Naive B cell (primary cell): Measurements from ENCODE around the gene MASP1. TPM values are rescaled to one million over a fixed set of nuclear protein-coding genes. Genes with fewer than 3 reads are reported as not detected.

Source experiments
- ATAC-seq, 2 donors: fragments of 150-1000 bp; cut with Tn5 transposase; 2 replicates each; pipeline ENCODE4 v1.10.0; 2021; ENCODE audit warnings: low read depth in 2 of 2, mild to moderate bottlenecking in 2 of 2, moderate library complexity in 2 of 2
- DNase-seq: peaks from one replicate; pipeline ENCODE4 v3.0.0; 2022
- H3K27ac Mint-ChIP-seq, 6 donors: one replicate each; pipeline ENCODE4 v1.8.0; 2020 to 2022; ENCODE audit warnings: mild to moderate bottlenecking in 6 of 6, mixed read lengths in 6 of 6, moderate library complexity in 5 of 6, inconsistent platforms in 2 of 6
- H3K27me3 Mint-ChIP-seq, 3 donors: one replicate each; pipeline ENCODE4 v1.8.0; 2021 to 2022; ENCODE audit warnings: mixed read lengths in 3 of 3, mild to moderate bottlenecking in 1 of 3
- H3K36me3 Mint-ChIP-seq, 2 donors: one replicate each; pipeline ENCODE4 v1.8.0; 2020 to 2022; ENCODE audit warnings: mixed read lengths in 2 of 2, inconsistent platforms in 1 of 2, mild to moderate bottlenecking in 1 of 2
- H3K4me1 Mint-ChIP-seq, 3 donors: one replicate each; pipeline ENCODE4 v1.8.0; 2020 to 2022; ENCODE audit warnings: mixed read lengths in 3 of 3, inconsistent platforms in 1 of 3, mild to moderate bottlenecking in 1 of 3, moderate library complexity in 1 of 3
- H3K4me3 Mint-ChIP-seq, 8 donors: one replicate each; pipeline ENCODE4 v1.8.0; 2020 to 2022; ENCODE audit warnings: mild to moderate bottlenecking in 8 of 8, mixed read lengths in 8 of 8, moderate library complexity in 8 of 8, inconsistent platforms in 2 of 8
- H3K9me3 Mint-ChIP-seq, 7 donors: one replicate each; pipeline ENCODE4 v1.8.0; 2020 to 2022; ENCODE audit warnings: mixed read lengths in 7 of 7, mild to moderate bottlenecking in 5 of 7, inconsistent platforms in 2 of 7, moderate library complexity in 1 of 7
- polyA plus RNA-seq, 6 donors: library from polyadenylated mRNA; unstranded; fragments of 300-500 nt; fragmentation: Illumina TruSeq; gene quantifications; one replicate each; pipeline ENCODE4 v1.2.3, GENCODE V29; 2021; ENCODE audit warnings: low read depth in 6 of 6

MASP1 gene
- polyA plus RNA-seq, 6 donors from 2014 or later: not detected

DNA sequence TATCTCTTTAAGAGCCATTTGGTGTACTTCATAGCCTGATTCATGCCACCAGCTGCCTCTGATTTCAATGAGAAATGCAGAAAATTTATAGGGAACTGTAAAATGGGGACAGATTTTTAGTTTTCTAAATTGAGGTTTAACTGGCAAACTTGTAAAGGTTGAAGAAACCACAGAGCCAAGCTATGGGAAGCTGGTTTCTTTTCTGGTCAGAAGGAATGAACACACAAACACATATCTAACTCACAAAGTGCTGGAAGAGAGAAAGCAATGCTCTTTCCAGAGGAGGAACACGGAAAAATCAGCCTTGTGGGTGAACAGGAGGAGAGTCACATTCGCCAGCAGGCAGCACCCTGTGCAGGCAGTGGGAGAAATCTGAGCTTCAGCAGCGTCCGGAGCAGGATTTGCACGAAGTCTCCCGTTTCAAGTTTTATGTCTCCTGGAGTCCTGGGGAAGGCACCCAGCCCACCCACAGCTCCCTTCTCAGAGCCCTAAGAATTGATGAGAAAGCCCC lies 481 bp downstream of the MASP1 start:
- H3K27ac Mint-ChIP-seq: no peak overlapping the region
- no peak overlapping the region for H3K4me3 Mint-ChIP-seq
- no peaks in the 10 kb centered on the region for H3K4me1 Mint-ChIP-seq
- H3K9me3 Mint-ChIP-seq: no peaks in the 10 kb centered on the region
- DNase-seq (no peak), ATAC-seq (no peak)
- no peaks in the 10 kb centered on the region for H3K36me3 Mint-ChIP-seq
- peaks cover 35 to 66% (median 51%) of the 10 kb centered on the region in 3 donors for H3K27me3 Mint-ChIP-seq

DNA sequence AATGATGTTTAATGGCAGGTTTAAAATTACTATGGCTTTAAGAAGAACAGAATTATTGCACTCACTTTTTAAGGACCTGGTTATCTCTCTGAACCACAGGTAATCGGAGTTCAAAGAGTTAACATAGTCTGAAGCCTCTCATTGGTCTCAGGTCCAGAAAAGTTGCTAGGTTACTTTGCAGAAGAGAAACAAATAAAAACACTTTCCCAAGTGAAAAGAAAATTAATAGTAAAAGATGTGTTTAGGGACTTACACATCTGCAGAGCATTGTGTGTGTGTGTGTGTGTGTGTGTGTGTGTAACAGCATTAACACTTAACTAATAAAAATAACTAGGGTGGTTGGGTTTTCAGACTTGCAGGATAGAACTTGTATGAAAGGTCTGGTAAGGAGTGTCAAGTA lies 1.0 kb downstream of the MASP1 start:
- DNase-seq (no peak), ATAC-seq (no peak)
- no peak overlapping the region for H3K4me3 Mint-ChIP-seq
- H3K9me3 Mint-ChIP-seq: no peaks in the 10 kb centered on the region
- H3K27me3 Mint-ChIP-seq: peaks cover 38 to 70% (median 54%) of the 10 kb centered on the region in 3 donors
- H3K27ac Mint-ChIP-seq: no peak overlapping the region
- no peaks in the 10 kb centered on the region for H3K36me3 Mint-ChIP-seq
- no peaks in the 10 kb centered on the region for H3K4me1 Mint-ChIP-seq

DNA sequence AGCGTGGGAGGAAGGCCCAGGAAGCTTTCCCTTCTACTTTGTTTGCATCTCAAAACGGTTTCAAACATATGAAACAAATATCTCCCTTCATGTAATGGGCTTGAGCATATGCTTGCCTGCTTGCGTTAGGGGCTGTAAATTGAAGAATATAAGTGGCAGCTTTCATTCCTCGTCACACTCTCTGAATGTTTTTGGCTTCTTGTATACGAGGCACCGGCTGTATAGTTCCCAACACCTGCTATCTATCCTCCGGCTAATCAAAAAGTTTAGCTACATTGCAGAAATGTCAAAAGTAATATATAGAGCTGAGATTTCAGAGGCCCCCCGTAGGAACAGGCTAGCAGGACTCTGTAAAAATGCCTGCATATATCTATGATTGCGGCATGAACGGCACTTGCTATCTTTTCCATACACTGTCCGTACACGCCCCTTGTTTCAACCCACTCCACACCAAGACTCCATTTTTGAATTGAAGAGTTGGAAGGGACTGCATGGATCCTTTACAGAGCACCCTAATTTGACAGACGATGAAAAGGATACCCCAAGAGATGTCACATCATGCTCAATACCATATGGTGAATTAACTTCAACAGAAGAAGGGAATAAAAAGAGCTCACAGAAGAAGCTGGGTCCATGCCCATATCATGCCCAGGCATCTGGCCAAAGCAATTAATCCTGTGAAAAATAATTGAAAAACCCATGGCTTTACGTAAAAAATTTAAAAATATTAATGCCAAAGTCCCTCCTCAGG lies 2.5 kb downstream of the MASP1 start:
- Mint-ChIP-seq H3K27ac (no peak overlapping the region), H3K9me3 (no peaks in the 10 kb centered on the region), H3K4me3 (no peak overlapping the region), H3K36me3 (no peaks in the 10 kb centered on the region), H3K4me1 (no peaks in the 10 kb centered on the region), H3K27me3 (peaks cover 42 to 76% (median 61%) of the 10 kb centered on the region in 3 donors)
- DNase-seq (no peak), ATAC-seq (no peak)

DNA sequence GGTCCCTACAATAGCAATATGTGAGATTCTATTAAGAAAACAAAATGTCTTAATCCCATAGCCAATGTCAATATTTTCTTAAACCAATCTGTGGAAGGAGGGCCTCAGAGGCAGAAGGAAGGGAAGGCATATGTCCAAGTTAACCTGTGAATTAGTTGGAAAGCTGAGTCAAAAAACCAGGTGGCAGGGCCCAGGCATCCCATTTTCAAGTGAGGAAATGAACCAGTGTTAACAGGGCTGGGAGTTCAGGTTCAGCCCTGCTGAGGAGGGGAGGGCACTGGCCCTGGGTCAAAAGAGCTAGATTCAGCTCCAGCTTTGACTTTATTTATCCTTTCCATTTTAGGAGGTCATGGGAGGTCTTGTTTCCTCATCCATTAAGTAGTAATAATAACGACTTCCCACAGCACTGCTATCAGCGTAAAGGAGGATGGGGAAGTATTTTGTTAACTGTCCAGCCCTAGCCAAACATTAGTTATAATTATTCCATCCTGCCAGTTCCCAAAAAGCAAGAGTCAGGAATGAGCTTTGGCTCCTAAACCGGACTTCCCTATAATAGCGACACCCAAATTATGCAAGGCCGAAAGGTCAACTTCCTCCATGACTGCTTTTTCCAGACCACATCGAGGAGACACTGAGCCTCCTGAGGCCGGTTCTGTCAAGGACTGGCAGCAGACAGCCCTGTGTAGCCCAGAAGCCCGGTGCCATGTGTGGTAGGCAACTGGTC lies 3.2 kb downstream of the MASP1 start:
- Mint-ChIP-seq H3K9me3 (no peaks in the 10 kb centered on the region), H3K27me3 (peaks cover 35 to 74% (median 61%) of the 10 kb centered on the region in 3 donors)

DNA sequence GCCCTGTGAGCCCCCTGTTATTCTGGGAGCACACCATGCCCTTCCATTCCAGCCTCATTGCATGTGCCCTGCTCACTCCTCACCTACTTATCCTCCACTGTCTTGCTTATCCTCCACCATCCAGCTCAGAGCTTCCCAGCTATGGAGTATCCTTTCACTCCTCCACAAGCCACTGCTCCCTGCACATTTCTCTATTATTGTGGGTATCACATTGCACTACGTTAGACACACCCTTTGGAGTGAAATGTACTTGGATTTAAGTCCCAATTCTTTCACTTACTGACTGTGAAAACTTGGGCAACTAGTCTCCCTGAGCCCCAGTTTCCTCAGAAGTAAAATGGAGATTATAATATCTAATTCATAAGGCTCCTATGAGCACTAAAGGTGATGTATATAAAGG lies 4.3 kb downstream of the MASP1 start:
- Mint-ChIP-seq H3K27me3 (peaks cover 34 to 72% (median 54%) of the 10 kb centered on the region in 3 donors), H3K36me3 (no peaks in the 10 kb centered on the region), H3K9me3 (no peaks in the 10 kb centered on the region), H3K27ac (no peak overlapping the region), H3K4me1 (no peaks in the 10 kb centered on the region), H3K4me3 (no peak overlapping the region)
- ATAC-seq (no peak), DNase-seq (no peak)

More for the DNA sequence above, 3.2 kb downstream of the MASP1 start:
- Mint-ChIP-seq H3K4me3 (no peak overlapping the region), H3K27ac (no peak overlapping the region), H3K4me1 (no peaks in the 10 kb centered on the region), H3K36me3 (no peaks in the 10 kb centered on the region)
- DNase-seq (no peak), ATAC-seq (no peak)

DNA sequence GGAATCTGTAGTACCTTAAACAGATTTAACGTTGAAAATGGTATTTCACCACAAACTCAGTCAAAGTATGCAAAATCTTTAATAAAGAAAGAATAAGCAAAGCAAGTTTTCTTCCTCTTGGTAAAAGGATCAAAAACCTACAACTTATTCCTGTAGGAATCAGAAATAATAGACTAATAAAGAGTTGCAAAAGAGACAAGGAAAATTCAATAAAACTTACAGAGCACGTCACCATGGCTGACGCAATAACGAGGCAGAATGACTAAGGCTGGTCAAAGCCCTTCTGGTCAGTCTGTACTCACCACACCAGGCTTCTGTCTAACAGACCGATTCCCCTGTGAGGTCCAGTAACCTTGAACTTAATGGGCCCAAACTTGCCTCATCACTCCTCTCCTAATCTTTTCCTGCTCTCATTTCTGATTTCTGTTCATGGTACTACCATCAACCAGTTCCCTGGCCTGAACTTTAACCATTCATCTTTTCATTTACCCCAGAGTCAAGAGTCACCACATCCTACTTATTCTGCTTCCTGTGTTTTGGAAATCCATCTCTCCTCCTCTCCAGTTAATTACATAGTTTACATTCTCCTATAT lies 5.0 kb downstream of the MASP1 start:
- no peaks in the 10 kb centered on the region for H3K4me1 Mint-ChIP-seq
- no peaks in the 10 kb centered on the region for H3K36me3 Mint-ChIP-seq
- ATAC-seq: no peak
- no peak for DNase-seq
- H3K4me3 Mint-ChIP-seq: no peak overlapping the region
- peaks cover 34 to 66% (median 47%) of the 10 kb centered on the region in 3 donors for H3K27me3 Mint-ChIP-seq
- H3K27ac Mint-ChIP-seq: no peak overlapping the region
- H3K9me3 Mint-ChIP-seq: no peaks in the 10 kb centered on the region

DNA sequence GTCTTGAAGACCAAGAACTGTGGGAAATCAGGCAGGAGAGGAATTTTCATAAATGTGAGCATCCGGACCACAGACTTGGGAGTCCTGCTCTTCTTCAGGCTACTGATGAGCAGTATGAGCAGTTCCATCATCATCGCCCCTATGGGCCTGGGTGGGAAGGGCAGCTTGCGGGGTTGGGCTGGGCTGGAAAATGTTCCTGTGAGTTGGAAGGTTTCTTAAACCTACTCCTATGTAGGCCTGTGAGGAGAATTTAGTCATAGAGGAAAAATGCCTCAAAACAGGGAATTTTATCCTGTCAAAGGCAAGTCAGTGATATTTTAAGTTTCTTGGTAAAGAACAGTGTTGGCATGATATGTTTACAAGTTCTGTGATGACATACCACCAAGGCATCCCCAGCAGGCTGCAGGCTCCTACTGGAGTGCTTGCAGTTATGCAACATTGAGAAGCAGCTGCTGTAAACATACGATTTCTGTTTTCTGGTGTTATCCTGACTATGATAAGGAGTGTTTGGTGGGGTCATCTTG lies 10.3 kb downstream of the MASP1 start:
- Mint-ChIP-seq H3K27ac (no peak overlapping the region), H3K4me3 (no peak overlapping the region), H3K9me3 (no peaks in the 10 kb centered on the region), H3K36me3 (no peaks in the 10 kb centered on the region), H3K27me3 (peaks cover 22 to 49% (median 45%) of the 10 kb centered on the region in 3 donors), H3K4me1 (no peaks in the 10 kb centered on the region)
- no peak for ATAC-seq
- DNase-seq: no peak

DNA sequence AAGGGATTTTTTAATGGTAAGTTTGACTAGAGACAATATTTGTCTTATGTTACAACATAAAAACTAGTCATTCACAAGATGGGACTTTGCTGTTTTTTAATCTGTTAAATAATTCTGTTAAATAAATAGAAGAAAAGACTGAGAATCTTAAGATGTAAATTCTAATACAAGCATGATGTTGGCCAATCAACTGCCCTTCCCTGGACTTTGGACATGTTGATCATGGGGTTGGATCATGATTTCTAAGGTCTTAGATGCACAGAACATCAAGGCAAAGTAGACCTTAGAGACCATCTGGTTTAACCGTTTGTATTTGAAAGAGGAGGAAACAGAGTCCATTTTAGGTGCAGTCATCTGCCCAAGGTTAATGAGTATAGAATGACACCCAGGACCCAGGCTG lies 10.9 kb downstream of the MASP1 start:
- H3K36me3 Mint-ChIP-seq: no peaks in the 10 kb centered on the region
- H3K27me3 Mint-ChIP-seq: peaks cover 20 to 48% (median 48%) of the 10 kb centered on the region in 3 donors
- no peak for ATAC-seq
- no peaks in the 10 kb centered on the region for H3K4me1 Mint-ChIP-seq
- H3K27ac Mint-ChIP-seq: no peak overlapping the region
- H3K4me3 Mint-ChIP-seq: no peak overlapping the region
- no peaks in the 10 kb centered on the region for H3K9me3 Mint-ChIP-seq
- DNase-seq: no peak

DNA sequence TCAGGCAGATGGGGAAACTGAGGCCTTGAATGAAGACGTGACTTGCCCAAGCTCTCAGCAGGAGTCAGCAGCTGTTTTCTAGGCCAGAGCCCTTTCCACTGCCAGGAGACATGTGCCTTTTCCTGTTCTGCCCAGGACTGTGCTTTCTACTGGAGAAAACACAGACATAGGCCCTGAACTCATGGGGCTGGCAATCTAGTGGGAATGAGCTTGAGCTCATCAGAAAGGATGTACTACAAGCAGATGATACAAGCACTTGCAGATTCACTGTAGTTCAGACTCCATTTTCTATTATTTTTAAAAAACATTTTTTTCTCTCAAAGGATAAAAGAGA lies 14.4 kb downstream of the MASP1 start:
- H3K36me3 Mint-ChIP-seq: no peaks in the 10 kb centered on the region
- H3K27me3 Mint-ChIP-seq: peaks cover 15 to 40% (median 37%) of the 10 kb centered on the region in 3 donors

DNA sequence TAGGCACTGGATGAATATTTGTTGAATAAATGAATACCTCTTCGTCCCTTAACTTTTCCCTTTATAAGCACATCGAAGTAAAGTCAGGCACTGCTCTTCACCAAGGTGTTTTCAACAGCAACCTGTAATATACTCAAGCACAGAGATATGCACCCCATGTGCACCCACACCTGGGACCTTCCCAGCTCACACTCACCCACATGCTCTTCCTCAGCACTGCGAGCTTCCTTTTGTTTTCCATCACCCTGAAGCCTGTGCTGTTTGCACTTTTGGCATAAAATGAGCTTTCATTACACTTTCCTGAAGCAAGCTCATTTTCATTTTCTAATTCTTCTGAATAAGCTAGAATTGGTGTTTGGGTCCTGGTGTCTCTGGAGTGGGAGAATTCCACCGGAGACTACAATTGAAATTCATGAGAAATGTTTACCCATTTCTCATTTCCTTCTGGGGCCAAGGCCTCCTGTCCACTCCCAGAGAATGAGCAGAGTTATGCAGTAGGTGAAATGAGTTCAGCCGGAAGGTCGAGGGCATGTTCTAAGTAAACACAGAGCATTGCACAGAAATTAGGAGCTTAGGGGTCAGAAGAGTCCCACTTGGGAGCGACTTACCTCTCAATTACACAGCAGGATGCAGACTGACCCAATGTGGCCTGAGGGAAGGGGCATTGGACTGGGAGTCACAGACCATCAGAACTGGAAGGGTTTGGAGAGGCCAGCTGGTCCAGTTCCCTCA lies 15.0 kb downstream of the MASP1 start:
- ATAC-seq (no peak), DNase-seq (no peak)
- no peaks in the 10 kb centered on the region for H3K4me1 Mint-ChIP-seq
- no peak overlapping the region for H3K27ac Mint-ChIP-seq
- H3K9me3 Mint-ChIP-seq: no peaks in the 10 kb centered on the region
- H3K4me3 Mint-ChIP-seq: no peak overlapping the region
- H3K27me3 Mint-ChIP-seq: peaks cover 20 to 46% (median 42%) of the 10 kb centered on the region in 3 donors
- H3K36me3 Mint-ChIP-seq: no peaks in the 10 kb centered on the region

More for the DNA sequence above, 14.4 kb downstream of the MASP1 start:
- ATAC-seq (no peak), DNase-seq (no peak)
- H3K9me3 Mint-ChIP-seq: no peaks in the 10 kb centered on the region
- no peak overlapping the region for H3K4me3 Mint-ChIP-seq
- no peak overlapping the region for H3K27ac Mint-ChIP-seq
- no peaks in the 10 kb centered on the region for H3K4me1 Mint-ChIP-seq

DNA sequence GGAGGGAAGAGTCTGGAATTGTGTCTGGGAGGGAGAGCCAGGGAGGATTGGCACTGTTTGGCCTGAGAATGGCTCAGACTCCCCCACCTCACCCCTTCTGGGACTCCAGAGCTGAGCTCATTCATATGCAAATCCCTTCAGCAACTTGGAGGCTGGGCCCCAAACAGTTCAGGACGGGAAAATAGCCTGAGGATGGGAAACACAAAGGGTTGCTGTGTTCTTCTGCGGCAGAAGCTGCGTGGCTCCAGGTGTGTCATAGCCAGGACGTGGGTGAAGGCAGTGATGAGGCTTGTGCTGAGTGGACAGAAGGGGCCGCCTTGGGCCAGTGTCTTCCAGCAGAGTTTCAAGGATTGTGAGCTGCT lies 16.6 kb downstream of the MASP1 start:
- H3K4me1 Mint-ChIP-seq: no peaks in the 10 kb centered on the region
- peaks cover 4 to 8% (median 6%) of the 10 kb centered on the region in 7 donors for H3K9me3 Mint-ChIP-seq
- H3K27me3 Mint-ChIP-seq: peaks cover 23 to 55% (median 37%) of the 10 kb centered on the region in 3 donors
- no peak for DNase-seq
- no peak overlapping the region for H3K27ac Mint-ChIP-seq
- H3K36me3 Mint-ChIP-seq: peaks cover 0 to 8% of the 10 kb centered on the region in 2 donors
- ATAC-seq: no peak
- H3K4me3 Mint-ChIP-seq: no peak overlapping the region

DNA sequence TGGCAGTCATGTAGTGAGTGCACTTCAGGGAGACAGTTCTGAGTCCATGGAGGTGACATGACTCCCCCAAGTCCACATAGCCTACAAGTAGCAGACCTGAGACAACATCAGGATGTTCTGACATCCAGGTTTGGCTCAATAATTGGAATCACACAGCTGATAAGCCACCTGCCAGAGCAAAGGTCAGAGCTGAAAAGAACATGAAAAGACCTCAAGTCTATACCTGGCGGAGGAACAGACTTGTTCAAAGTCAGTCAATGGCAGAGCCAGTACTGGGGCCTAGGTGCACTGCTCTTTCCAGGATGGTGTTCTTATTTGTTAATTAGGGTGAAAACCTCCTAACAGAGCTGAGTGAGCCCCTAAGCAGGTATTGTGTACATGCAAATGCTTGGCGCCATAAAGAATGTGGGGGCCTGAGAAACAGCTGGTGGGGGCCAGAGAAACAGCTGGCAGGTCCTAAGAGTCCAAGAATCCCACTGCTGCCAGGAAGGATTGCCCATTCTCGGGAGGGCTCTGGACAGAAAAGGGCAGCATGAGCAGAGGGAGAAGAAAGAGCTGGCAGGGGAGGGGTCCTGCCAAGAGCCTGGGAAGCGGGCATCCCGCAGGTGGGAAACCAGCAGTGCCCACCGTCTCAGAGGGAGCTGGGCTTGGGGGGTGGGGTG lies 17.1 kb downstream of the MASP1 start:
- no peak for ATAC-seq
- peaks cover 4 to 13% (median 10%) of the 10 kb centered on the region in 7 donors for H3K9me3 Mint-ChIP-seq
- H3K36me3 Mint-ChIP-seq: peaks cover 0 to 8% of the 10 kb centered on the region in 2 donors
- no peak for DNase-seq
- peaks cover 18 to 51% (median 40%) of the 10 kb centered on the region in 3 donors for H3K27me3 Mint-ChIP-seq
- no peak overlapping the region for H3K27ac Mint-ChIP-seq
- H3K4me1 Mint-ChIP-seq: no peaks in the 10 kb centered on the region
- H3K4me3 Mint-ChIP-seq: no peak overlapping the region

DNA sequence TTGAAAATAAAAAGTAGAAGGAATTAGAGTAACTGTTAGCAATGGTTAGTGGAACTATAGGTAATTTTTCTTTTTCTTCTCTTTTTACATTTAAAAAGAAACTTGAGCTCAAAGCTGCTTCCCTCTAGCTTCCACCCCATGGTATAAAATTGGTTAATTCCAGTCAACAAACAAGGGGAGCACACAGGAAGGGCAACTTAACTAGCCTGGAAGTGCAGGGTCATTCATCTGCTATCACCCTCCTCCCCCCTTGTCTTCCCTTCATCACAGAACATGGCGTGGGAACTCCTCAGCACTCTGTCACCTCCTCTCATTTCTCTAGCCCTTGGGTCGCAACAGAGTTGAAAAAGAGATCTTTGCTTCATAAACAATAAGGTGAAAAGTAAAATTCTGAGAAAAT lies 20.0 kb downstream of the MASP1 start:
- peaks cover 4 to 26% (median 15%) of the 10 kb centered on the region in 7 donors for H3K9me3 Mint-ChIP-seq
- ATAC-seq: no peak
- peaks cover 32 to 53% (median 38%) of the 10 kb centered on the region in 3 donors for H3K27me3 Mint-ChIP-seq
- H3K4me1 Mint-ChIP-seq: no peaks in the 10 kb centered on the region
- peaks cover 0 to 17% of the 10 kb centered on the region in 2 donors for H3K36me3 Mint-ChIP-seq
- DNase-seq: no peak
- no peak overlapping the region for H3K4me3 Mint-ChIP-seq
- H3K27ac Mint-ChIP-seq: no peak overlapping the region
